ENCODE results near the gene INPP5D.

Gene INPP5D

DNA sequence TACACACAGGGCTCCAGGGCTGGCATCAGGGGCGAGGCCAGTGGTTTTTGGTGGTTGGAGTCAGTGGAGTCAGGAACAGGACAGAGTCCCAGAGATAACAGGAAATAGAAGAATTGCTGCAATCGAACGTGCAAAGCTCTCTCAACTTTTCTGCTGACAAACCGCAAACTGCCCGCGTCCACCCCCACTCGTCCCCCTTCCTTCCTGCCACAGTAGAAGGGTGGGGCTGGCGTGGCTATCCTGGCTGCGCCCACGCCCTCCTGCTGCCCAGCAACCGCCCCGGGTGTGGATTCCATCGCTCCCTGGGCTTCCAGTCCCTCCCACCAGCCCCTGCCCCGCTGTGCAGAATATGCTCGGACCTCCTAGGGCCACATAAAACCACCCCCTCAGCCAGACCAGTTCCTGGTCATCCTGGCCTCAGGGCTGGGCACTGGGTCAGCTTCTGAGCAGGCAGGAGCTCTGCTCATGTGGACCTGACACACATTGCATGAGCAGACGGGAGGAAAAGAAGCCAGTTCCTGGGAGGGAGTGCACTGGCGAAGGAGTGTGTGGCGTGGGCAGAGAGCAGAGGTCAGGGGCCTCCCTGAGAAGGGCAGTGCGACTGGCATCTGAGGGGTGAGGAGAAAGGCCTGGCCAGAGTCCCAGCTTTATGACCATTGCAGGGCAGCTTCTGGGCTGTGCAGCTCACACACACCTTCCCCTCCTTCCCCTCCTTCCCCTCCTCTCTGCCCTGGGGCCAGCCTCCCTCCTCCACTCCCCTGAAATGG, 105.9 kb downstream of the INPP5D start:
- TF ChIP-seq, protein P1, sequence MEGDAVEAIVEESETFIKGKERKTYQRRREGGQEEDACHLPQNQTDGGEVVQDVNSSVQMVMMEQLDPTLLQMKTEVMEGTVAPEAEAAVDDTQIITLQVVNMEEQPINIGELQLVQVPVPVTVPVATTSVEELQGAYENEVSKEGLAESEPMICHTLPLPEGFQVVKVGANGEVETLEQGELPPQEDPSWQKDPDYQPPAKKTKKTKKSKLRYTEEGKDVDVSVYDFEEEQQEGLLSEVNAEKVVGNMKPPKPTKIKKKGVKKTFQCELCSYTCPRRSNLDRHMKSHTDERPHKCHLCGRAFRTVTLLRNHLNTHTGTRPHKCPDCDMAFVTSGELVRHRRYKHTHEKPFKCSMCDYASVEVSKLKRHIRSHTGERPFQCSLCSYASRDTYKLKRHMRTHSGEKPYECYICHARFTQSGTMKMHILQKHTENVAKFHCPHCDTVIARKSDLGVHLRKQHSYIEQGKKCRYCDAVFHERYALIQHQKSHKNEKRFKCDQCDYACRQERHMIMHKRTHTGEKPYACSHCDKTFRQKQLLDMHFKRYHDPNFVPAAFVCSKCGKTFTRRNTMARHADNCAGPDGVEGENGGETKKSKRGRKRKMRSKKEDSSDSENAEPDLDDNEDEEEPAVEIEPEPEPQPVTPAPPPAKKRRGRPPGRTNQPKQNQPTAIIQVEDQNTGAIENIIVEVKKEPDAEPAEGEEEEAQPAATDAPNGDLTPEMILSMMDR (IDR thresholded peaks at IDR 0.05; ENCODE audit: borderline replicate concordance, control extremely low read depth, extremely low read depth, insufficient read depth, missing control alignments) = no peak
- DNase-seq (ENCODE audit: low spot score) = no peak
- in situ Hi-C loops (cut with MboI; ENCODE audit: low sequenced_read_pairs, unreplicated experiment) = no loop called here

DNA sequence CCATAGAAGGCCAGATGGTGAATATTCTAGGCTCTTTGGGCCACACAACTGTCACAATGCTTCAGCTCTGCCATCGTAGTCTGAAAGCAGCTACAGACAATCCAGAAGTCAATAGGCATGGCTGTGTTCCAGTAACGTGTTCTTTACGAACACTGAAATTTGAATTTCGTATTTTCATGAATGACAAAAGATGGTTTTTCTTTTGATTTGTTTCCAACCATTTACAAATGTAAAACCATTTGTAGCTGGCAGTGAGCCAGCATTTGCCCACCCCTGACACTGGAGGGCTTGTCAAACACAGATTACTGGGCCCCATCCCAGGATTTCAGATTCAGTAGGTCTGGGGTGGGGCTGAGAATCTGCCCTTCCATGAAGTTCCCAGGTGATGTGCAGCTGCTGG, 108.3 kb downstream of the INPP5D start:
- in situ Hi-C loops (cut with MboI; ENCODE audit: low sequenced_read_pairs, unreplicated experiment) = no loop called here

DNA sequence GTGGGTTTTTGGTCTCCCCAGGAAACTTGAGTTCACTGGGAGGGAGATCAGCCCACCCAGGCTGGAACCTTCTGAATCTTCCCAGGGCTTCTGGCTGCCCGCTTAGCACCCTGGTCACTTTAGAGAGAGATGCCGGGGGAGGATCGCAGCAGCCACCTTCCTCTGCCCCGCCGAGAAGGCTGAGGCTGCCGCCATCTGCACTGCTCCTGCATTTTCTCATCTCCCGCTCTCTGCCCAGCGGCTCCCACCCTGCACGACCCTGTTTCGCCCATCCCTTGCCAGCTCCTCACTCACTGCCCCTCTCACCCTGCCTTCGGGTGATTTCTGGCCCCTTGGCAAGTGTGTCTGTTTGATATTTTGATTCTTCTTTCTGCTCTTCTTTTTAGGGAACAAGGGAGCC, 108.8 kb downstream of the INPP5D start:
- DNase-seq (ENCODE audit: low spot score) = no peak
- in situ Hi-C loops (cut with MboI; ENCODE audit: low sequenced_read_pairs, unreplicated experiment) = no loop called here
- TF ChIP-seq, protein P1 (IDR thresholded peaks at IDR 0.05; ENCODE audit: borderline replicate concordance, control extremely low read depth, extremely low read depth, insufficient read depth, missing control alignments) = no peak

More for the DNA sequence above, 108.3 kb downstream of the INPP5D start:
- no peak for DNase-seq (ENCODE audit: low spot score)
- TF ChIP-seq, protein P1 (IDR thresholded peaks at IDR 0.05; ENCODE audit: borderline replicate concordance, control extremely low read depth, extremely low read depth, insufficient read depth, missing control alignments) = no peak

- TF ChIP-seq, protein P1 (IDR thresholded peaks at IDR 0.05; ENCODE audit: borderline replicate concordance, control extremely low read depth, extremely low read depth, insufficient read depth, missing control alignments) = no peak
- in situ Hi-C loops (cut with MboI; ENCODE audit: low sequenced_read_pairs, unreplicated experiment) = no loop called here
- no peak for DNase-seq (ENCODE audit: low spot score)
These were observed 111.2 kb downstream of the INPP5D start for GRCh38 chr2:233171344-233171743.

DNA sequence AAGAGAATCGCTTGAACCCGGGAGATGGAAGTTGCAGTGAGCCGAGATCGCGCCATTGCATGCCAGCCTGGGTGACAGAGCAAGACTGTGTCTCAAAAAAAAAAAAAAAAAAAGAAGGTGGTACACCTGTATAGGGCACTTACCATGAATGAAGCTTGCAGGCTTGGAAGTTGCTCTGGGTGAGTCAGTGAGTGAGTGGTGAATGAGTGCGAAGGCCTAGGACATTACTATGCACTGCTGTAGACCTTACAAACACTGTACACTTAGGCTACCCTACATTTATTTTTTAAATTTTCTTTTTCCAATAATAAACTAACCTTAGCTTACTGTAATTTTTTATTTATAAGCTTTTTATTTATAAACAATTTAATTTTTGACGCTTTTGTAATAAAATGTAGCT, 113.0 kb downstream of the INPP5D start:
- TF ChIP-seq, protein P1 (IDR thresholded peaks at IDR 0.05; ENCODE audit: borderline replicate concordance, control extremely low read depth, extremely low read depth, insufficient read depth, missing control alignments) = no peak
- no peak for DNase-seq (ENCODE audit: low spot score)

DNA sequence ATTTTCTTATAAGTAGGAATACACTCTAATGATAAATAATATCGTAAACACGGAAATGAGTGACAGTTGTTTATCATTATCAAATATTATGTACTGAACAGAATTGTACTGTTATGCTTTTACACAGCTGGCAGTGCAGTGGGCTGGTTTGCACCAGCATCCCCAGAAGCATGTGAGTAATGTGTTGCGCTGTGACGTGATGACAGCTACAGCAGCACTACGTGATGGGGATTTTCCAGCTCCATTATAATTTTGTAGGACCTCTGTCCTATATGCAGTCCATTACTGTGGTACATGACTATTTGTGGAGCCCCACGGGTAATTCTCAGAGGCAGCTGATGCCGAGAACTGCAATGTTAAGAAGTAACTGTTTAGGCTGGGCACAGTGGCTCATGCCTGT, 114.0 kb downstream of the INPP5D start:
- in situ Hi-C loops (cut with MboI; ENCODE audit: low sequenced_read_pairs, unreplicated experiment) = no loop called here
- no peak for DNase-seq (ENCODE audit: low spot score)
- TF ChIP-seq, protein P1 (IDR thresholded peaks at IDR 0.05; ENCODE audit: borderline replicate concordance, control extremely low read depth, extremely low read depth, insufficient read depth, missing control alignments) = no peak

More for the DNA sequence above, 113.0 kb downstream of the INPP5D start:
- in situ Hi-C loops (cut with MboI; ENCODE audit: low sequenced_read_pairs, unreplicated experiment) = no loop called here

Measured in GM13976 (cell line).